NOMO-1 treated with dmso at 0.1 percent for 144 hours (cell line): ENCODE results near the gene KRTAP9-8.
"Not testable (repeated sequence)": the region's sequence is repeated elsewhere in the genome, so short reads cannot be mapped to it uniquely, and the experiment has no call there.

ENCODE experiments used
- DNase-seq: peaks from one replicate; lab custom pipeline; 2025; ENCODE audit not compliant: unreplicated experiment; lab: John Stamatoyannopoulos, UW

KRTAP9-8 gene

GRCh38 chr17:41237949-41238437 lies at the start of gene KRTAP9-8:
Gene KRTAP9-8 (plus strand): TSS chr17:41237999. CDS start chr17:41238052, 53 bp downstream.
- not testable (repeated sequence) for DNase-seq

GRCh38 chr17:41189837-41190318 lies 47.9 kb upstream of the KRTAP9-8 start, which contains the start of gene KRTAP9-1:
Gene KRTAP9-1 (plus strand): TSS chr17:41189887. CDS start chr17:41189887, 0 bp downstream.
- DNase-seq, result not testable (repeated sequence)

GRCh38 chr17:41190328-41190727 lies 47.5 kb upstream of the KRTAP9-8 start:
- no peak for DNase-seq

GRCh38 chr17:41196068-41196467 lies 41.7 kb upstream of the KRTAP9-8 start:
- no peak for DNase-seq

- DNase-seq, result no peak
These were observed 38.2 kb upstream of the KRTAP9-8 start for GRCh38 chr17:41199421-41200078.

- no peak for DNase-seq
These were observed 25.8 kb upstream of the KRTAP9-8 start for GRCh38 chr17:41211845-41212466.

GRCh38 chr17:41212524-41213169 lies 25.2 kb upstream of the KRTAP9-8 start:
- no peak for DNase-seq

GRCh38 chr17:41215681-41216080 lies 22.1 kb upstream of the KRTAP9-8 start:
- DNase-seq, result no peak

GRCh38 chr17:41223821-41224220 lies 14.0 kb upstream of the KRTAP9-8 start:
- DNase-seq, result no peak

- no peak for DNase-seq
These were observed 11.7 kb upstream of the KRTAP9-8 start for GRCh38 chr17:41226051-41226450.

- not testable (repeated sequence) for DNase-seq
These were observed 11.2 kb upstream of the KRTAP9-8 start, which contains the start of gene KRTAP9-2 for GRCh38 chr17:41226598-41227095. Gene KRTAP9-2 (plus strand): TSS chr17:41226648. CDS start chr17:41226655, 7 bp downstream.

- no peak for DNase-seq
These were observed 7.7 kb upstream of the KRTAP9-8 start for GRCh38 chr17:41230094-41230493.

- no peak for DNase-seq
These were observed 6.1 kb upstream of the KRTAP9-8 start for GRCh38 chr17:41231731-41232130.

- not testable (repeated sequence) for DNase-seq
These were observed 5.2 kb upstream of the KRTAP9-8 start, which contains the start of gene KRTAP9-3 for GRCh38 chr17:41232399-41233105. Gene KRTAP9-3 (plus strand): TSS chr17:41232449. CDS start chr17:41232502, 53 bp downstream.

GRCh38 chr17:41237116-41237515 lies 683 bp upstream of the KRTAP9-8 start:
- DNase-seq, result not testable (repeated sequence)

- DNase-seq, result not testable (repeated sequence)
These were observed 9.4 kb downstream of the KRTAP9-8 start for GRCh38 chr17:41246995-41247787.

- not testable (repeated sequence) for DNase-seq
These were observed 11.9 kb downstream of the KRTAP9-8 start, which contains the start of gene KRTAP9-4 for GRCh38 chr17:41249637-41250240. Gene KRTAP9-4 (plus strand): TSS chr17:41249687. CDS start chr17:41249721, 34 bp downstream.

GRCh38 chr17:41251261-41251660 lies 13.5 kb downstream of the KRTAP9-8 start:
- DNase-seq, result no peak

- no peak for DNase-seq
These were observed 17.1 kb downstream of the KRTAP9-8 start for GRCh38 chr17:41254861-41255260.
